Retinal pigment epithelial cell (primary cell): ENCODE measurements around the gene KRTAP5-10.
"Not testable (repeated sequence)": the region's sequence is repeated elsewhere in the genome, so short reads cannot be mapped to it uniquely, and the experiment has no call there.

Experiments
- DNase-seq: peaks from one replicate; pipeline ENCODE4 v3.0.0-alpha.2; 2010; ENCODE audit warnings: low read depth
- H3K4me3 ChIP-seq: 2 replicates; pipeline ENCODE4 v1.5.1; 2011; ENCODE audit warnings: mild to moderate bottlenecking, low read length, control low read depth, moderate library complexity
- TF ChIP-seq, protein P1 (sequence below): conservative IDR thresholded peaks from 2 replicates; pipeline ENCODE4 v1.5.1; 2011; ENCODE audit warnings: low read depth, low read length, control low read depth, inconsistent platforms

Gene KRTAP5-10

DNA sequence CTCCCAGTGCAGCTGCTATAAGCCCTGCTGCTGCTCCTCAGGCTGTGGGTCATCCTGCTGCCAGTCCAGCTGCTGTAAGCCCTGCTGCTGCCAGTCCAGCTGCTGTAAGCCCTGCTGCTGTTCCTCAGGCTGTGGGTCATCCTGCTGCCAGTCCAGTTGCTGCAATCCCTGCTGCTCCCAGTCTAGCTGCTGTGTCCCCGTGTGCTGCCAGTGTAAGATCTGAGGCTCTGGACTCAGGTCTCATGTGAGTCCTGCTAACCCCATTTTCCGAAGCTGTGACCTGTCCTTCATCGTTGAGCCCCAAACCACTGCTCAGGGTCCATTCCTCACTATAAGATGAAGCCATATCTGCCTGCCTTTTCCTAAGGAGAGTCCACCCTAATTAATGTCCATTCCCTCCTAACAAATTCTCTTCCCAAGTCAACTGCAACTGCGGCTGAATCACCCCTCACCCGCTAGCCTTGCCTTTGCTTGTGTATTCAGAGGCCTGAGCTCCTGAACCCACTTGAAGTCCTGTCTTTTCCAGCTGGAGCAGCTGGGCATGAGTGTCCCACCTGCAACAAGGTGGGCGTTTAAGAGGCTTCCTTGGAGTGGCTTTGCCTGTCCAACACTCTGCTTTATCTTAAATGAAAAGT lies 37.7 kb upstream of the KRTAP5-10 start:
- DNase-seq, result no peak
- no peak overlapping the region for H3K4me3 ChIP-seq
- TF ChIP-seq, protein P1, sequence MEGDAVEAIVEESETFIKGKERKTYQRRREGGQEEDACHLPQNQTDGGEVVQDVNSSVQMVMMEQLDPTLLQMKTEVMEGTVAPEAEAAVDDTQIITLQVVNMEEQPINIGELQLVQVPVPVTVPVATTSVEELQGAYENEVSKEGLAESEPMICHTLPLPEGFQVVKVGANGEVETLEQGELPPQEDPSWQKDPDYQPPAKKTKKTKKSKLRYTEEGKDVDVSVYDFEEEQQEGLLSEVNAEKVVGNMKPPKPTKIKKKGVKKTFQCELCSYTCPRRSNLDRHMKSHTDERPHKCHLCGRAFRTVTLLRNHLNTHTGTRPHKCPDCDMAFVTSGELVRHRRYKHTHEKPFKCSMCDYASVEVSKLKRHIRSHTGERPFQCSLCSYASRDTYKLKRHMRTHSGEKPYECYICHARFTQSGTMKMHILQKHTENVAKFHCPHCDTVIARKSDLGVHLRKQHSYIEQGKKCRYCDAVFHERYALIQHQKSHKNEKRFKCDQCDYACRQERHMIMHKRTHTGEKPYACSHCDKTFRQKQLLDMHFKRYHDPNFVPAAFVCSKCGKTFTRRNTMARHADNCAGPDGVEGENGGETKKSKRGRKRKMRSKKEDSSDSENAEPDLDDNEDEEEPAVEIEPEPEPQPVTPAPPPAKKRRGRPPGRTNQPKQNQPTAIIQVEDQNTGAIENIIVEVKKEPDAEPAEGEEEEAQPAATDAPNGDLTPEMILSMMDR, result no peak

DNA sequence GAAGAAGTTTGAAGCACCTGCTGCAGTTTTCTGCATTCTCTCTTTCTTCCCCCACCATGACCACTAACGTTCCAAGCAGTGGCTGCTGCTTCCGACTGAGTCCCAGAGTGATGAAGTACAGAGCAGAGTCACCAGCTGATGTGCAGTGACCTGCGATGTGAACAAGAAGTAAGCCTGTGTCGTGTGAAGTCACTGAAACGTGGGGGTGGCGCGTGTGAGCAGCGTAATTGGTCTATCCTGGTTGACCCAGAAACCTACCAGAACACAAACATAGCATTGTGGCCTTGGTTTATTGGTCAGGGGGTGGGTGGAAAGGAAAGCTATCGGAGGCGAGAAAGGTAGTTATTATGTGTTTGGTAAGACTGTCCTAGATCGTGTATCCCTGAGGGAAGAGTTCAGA lies 34.8 kb upstream of the KRTAP5-10 start:
- no peak for DNase-seq
- no peak overlapping the region for H3K4me3 ChIP-seq
- TF ChIP-seq, protein P1, result no peak

DNA sequence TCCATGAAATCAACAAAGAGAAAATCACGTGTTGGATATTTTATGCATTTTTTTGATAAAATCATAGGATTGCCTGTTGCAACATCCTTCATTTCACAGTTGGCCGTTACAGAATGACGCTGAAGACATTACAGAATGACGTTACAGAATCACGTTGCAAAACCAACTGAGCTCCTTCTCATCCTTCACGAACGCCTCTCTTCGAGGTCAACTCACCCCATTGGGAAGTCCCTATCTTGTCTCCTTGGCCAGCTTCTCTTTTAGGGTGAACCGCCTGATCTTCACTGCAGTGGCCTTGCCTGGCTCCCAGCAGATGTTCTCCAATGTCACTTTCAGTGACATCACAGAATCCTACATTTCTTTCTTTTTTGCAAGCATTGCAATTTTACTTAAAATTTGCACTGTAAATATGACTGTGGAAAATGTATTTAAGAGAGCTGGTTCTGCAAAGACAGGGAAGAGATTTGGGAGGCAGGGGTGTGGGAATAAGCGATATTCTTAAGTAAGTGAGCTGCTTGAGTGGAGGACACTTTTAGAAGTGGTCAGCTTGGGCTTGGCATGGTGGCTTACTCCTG lies 33.2 kb upstream of the KRTAP5-10 start:
- TF ChIP-seq, protein P1, result no peak
- no peak for DNase-seq
- H3K4me3 ChIP-seq, result no peak overlapping the region

DNA sequence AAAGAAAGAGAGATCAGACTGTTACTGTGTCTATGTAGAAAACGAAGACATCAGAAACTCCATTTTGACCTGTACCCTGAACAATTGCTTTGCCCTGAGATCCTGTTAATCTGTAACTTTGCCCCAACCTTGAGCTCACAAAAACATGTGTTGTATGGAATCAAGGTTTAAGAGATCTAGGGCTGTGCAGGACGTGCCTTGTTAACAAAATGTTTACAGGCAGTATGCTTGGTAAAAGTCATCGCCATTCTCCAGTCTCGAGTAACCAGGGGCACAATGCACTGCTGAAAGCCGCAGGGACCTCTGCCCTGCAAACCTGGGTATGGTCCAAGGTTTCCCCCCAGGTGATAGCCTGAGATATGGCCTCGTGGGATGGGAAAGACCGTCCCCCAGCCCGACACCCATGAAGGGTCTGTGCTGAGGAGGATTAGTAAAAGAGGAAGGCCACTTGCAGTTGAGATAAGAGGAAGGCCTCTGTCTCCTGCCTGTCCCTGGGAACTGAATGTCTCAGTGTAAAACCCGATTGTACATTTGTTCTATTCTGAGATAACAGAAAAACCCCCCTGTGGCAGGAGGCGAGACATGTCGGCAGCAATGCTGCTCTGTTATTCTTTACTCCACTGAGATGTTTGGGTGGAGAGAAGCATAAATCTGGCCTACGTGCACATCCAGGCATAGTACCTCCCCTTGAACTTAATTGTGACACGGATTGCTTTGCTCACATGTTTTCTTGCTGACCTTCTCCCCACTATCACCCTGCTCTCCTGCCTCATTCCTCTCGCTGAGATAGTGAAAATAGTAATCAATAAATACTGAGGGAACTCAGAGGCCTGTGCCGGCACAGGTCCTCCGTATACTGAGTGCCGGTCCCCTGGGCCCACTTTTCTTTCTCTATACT lies 30.4 kb upstream of the KRTAP5-10 start:
- not testable (repeated sequence) for DNase-seq, H3K4me3 ChIP-seq

DNA sequence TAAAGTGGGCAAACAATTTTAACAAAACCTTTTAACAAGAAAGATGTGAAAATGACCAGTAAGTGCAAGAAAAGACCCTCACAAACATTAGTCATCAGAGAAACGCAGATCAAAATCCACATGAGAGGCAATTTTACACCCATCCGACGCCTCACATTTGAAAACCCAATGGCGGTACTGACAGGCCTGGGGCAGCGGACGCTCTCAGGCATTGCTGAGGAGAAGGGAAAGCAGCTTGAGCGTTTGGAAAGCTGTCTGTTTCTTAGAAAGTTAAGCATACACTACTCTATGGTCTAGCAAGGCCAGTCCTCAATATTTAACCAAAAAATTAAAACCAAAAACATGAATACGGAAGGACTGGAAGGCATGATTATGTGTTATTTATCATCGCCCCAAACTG lies 29.5 kb upstream of the KRTAP5-10 start:
- TF ChIP-seq, protein P1, result no peak
- no peak for DNase-seq
- no peak overlapping the region for H3K4me3 ChIP-seq

DNA sequence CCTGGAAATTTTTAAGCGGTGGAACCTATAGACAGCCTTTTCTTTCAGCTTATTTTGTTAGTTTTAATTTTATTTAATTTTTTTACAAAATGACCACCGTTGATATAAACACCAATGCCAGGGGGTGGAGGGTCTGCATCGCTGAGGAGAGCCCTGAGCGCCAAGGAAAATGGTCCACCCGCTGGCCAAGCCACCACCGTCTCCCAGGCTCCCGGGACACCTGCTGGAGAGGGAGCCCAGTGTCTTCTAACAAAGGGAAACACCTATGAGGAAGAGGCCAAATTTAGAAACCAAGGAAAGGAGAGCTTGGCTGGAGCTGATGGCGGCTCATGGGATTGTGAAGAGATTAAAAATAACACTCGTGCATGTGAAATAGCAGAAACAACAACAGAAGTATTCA lies 27.8 kb upstream of the KRTAP5-10 start:
- TF ChIP-seq, protein P1, result no peak
- no peak for DNase-seq
- no peak overlapping the region for H3K4me3 ChIP-seq

DNA sequence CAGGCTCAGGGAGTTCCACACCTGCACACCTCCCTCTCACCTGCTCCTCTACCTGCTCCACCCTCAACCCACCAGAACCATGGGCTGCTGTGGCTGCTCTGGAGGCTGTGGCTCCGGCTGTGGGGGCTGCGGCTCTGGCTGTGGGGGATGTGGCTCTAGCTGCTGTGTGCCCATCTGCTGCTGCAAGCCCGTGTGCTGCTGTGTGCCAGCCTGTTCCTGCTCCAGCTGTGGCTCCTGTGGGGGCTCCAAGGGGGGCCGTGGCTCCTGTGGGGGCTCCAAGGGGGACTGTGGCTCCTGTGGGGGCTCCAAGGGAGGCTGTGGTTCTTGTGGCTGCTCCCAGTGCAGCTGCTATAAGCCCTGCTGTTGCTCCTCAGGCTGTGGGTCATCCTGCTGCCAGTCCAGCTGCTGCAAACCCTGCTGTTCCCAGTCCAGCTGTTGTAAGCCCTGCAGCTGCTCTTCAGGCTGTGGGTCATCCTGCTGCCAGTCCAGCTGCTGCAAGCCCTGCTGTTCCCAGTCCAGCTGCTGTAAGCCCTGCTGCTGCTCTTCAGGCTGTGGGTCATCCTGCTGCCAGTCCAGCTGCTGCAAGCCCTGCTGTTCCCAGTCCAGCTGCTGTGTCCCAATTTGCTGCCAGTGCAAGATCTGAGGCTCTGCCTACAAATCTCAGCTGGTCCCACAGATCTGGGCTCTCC lies 27.2 kb upstream of the KRTAP5-10 start, which contains the start of gene KRTAP5-8:
KRTAP5-8 (plus strand) TSS at position 49 of the 689 bp plus-strand sequence; CDS start at position 80, 31 bp downstream.
- not testable (repeated sequence) for DNase-seq, H3K4me3 ChIP-seq
